ENCODE measurements around the gene SMC6. TPM values are rescaled to one million over a fixed set of nuclear protein-coding genes. Genes with fewer than 3 reads are reported as not detected.

SMC6 gene
- total RNA-seq, 1 experiment from 2014 or later = 46.7 TPM

GRCh38 chr2:17660219-17660618, 93.4 kb downstream of the SMC6 start:
- Mint-ChIP-seq H3K9me3 (no peaks in the 10 kb centered on the region), H3K4me1 (peaks cover 8% of the 10 kb centered on the region; the same call in 1 of the 2 replicates), H3K36me3 (peaks cover 27% of the 10 kb centered on the region), H3K27ac (no peak overlapping the region; the same call in 1 of the 2 replicates), H3K4me3 (no peak overlapping the region), H3K27me3 (ENCODE audit: low read depth) (no peaks in the 10 kb centered on the region)
- DNase-seq (ENCODE audit: low spot score) (no peak), ATAC-seq (peak; percentile 56)
- TF ChIP-seq FOXJ3 (CRISPR knock-in tag; IDR thresholded peaks at IDR 0.05; ENCODE audit: borderline replicate concordance) = no peak
- TF ChIP-seq ATF2 (CRISPR knock-in tag; IDR thresholded peaks at IDR 0.05; ENCODE audit: borderline replicate concordance, low read depth) = no peak
- no peak for TF ChIP-seq AR (CRISPR knock-in tag; IDR thresholded peaks at IDR 0.05)
- TF ChIP-seq USF1 (CRISPR knock-in tag; IDR thresholded peaks at IDR 0.05) = no peak
- no peak for TF ChIP-seq ZNF423 (CRISPR knock-in tag; IDR thresholded peaks at IDR 0.05)
- TF ChIP-seq ZNF425 (CRISPR knock-in tag; conservative IDR thresholded peaks at IDR 0.05) = no peak
- POLR2A ChIA-PET = no interaction called here
- CTCF ChIA-PET = interaction anchor here (1.2 to 5.6 kb wide), 4 partner anchors 11 to 189 kb away, joined by 3 to 31 read pairs (median 9); no protein-coding TSS in a partner anchor

GRCh38 chr2:17658251-17658843, 95.3 kb downstream of the SMC6 start:
- ChIA-PET POLR2A (no interaction called here), CTCF (interaction anchor here (5.6 kb wide), 1 partner anchor 13 kb away, joined by 31 read pairs; no protein-coding TSS in a partner anchor)
- DNase-seq (ENCODE audit: low spot score) (no peak), ATAC-seq (no peak)
- Mint-ChIP-seq H3K4me1 (peaks cover 8% of the 10 kb centered on the region; the same call in 1 of the 2 replicates), H3K27me3 (ENCODE audit: low read depth) (no peaks in the 10 kb centered on the region), H3K27ac (no peak overlapping the region), H3K36me3 (peaks cover 30% of the 10 kb centered on the region), H3K4me3 (no peak overlapping the region), H3K9me3 (no peaks in the 10 kb centered on the region)
- TF ChIP-seq RORB (CRISPR knock-in tag; IDR thresholded peaks at IDR 0.05) (no peak), ZNF281 (CRISPR knock-in tag; IDR thresholded peaks at IDR 0.05) (no peak), ZNF317 (CRISPR knock-in tag; IDR thresholded peaks at IDR 0.05; ENCODE audit: borderline replicate concordance, low read depth) (no peak), CBFB (CRISPR knock-in tag; IDR thresholded peaks at IDR 0.05; ENCODE audit: low read depth) (no peak)

- Mint-ChIP-seq H3K4me3 (no peak overlapping the region), H3K36me3 (peaks cover 26% of the 10 kb centered on the region), H3K9me3 (no peaks in the 10 kb centered on the region), H3K4me1 (peaks cover 8% of the 10 kb centered on the region; the same call in 1 of the 2 replicates), H3K27me3 (ENCODE audit: low read depth) (no peaks in the 10 kb centered on the region), H3K27ac (no peak overlapping the region)
- ChIA-PET POLR2A (no interaction called here), CTCF (interaction anchor here (5.6 kb wide), 1 partner anchor 12 kb away, joined by 31 read pairs; no protein-coding TSS in a partner anchor)
- DNase-seq (ENCODE audit: low spot score) (no peak), ATAC-seq (no peak)
- TF ChIP-seq ZNF425 (CRISPR knock-in tag; conservative IDR thresholded peaks at IDR 0.05) (no peak), E2F5 (CRISPR knock-in tag; IDR thresholded peaks at IDR 0.05) (no peak), MXD4 (CRISPR knock-in tag; IDR thresholded peaks at IDR 0.05; ENCODE audit: borderline replicate concordance) (no peak), MYBL2 (CRISPR knock-in tag; IDR thresholded peaks at IDR 0.05) (no peak), ZNF281 (CRISPR knock-in tag; IDR thresholded peaks at IDR 0.05) (no peak)
Measured at GRCh38 chr2:17657759-17658158, 95.9 kb downstream of the SMC6 start.
